BJ (cell line): ENCODE measurements around the gene SYNPO2. TPM values are rescaled to one million over a fixed set of nuclear protein-coding genes. Genes with fewer than 3 reads are reported as not detected.

ENCODE experiments used
- CTCF ChIA-PET: fragments of 350-600 bp; formaldehyde crosslinking; extraction: SDS; loops from one replicate; lab custom pipeline; 2021; ENCODE audit warnings: antibody characterized with exemption, inconsistent platforms; lab: Yijun Ruan, JAX
- POLR2A ChIA-PET: fragments of 300-600 bp; sonication (Branson Sonifier 250); formaldehyde crosslinking; extraction: SDS; loops from one replicate; lab custom pipeline; 2021; ENCODE audit warnings: antibody characterized with exemption; lab: Charles Lee
- DNase-seq: peaks from one replicate; pipeline ENCODE4 v3.0.0-alpha.2; 2011; ENCODE audit warnings: low read depth
- H3K27me3 ChIP-seq: 2 replicates; pipeline ENCODE4 v1.6.0; 2011; ENCODE audit warnings: low read length; ENCODE audit not compliant: control insufficient read depth, insufficient read depth
- H3K36me3 ChIP-seq: 2 replicates; pipeline ENCODE4 v1.5.1; 2011; ENCODE audit warnings: low read length; ENCODE audit not compliant: control insufficient read depth, insufficient read depth
- H3K4me3 ChIP-seq: 2 replicates; pipeline ENCODE4 v1.5.1; 2011; ENCODE audit warnings: low read depth, mild to moderate bottlenecking, control low read depth, low read length
- CTCF ChIP-seq: IDR thresholded peaks from 2 replicates; pipeline ENCODE4 v1.5.1; 2011; ENCODE audit warnings: low read depth, mild to moderate bottlenecking, control low read depth, inconsistent platforms, low read length, moderate library complexity; ENCODE audit not compliant: insufficient read depth
- polyA plus RNA-seq: library from polyadenylated mRNA; depleted of rRNA; stranded (reverse); fragments of >200 nt; gene quantifications from 2 replicates; pipeline ENCODE4 v1.2.3, GENCODE V29; 2011

The SYNPO2 gene
- polyA plus RNA-seq, 1 experiment = 39.9 TPM

GRCh38 chr4:118927974-118928373 is 39.3 kb downstream of the SYNPO2 start:
- POLR2A ChIA-PET = interaction anchor here (0.6 kb wide), 1 partner anchor 8 kb away, joined by 6 read pairs; no protein-coding TSS in a partner anchor

GRCh38 chr4:118930255-118930654 is 41.6 kb downstream of the SYNPO2 start:
- ChIA-PET POLR2A (no interaction called here), CTCF (no interaction called here)
- no peak for DNase-seq
- H3K36me3 ChIP-seq = no peaks in the 10 kb centered on the region
- H3K27me3 ChIP-seq = no peaks in the 10 kb centered on the region
- no peak overlapping the region for H3K4me3 ChIP-seq
- no peak for TF ChIP-seq CTCF

More at GRCh38 chr4:118927974-118928373, 39.3 kb downstream of the SYNPO2 start:
- no peaks in the 10 kb centered on the region for H3K36me3 ChIP-seq
- TF ChIP-seq CTCF = no peak
- H3K4me3 ChIP-seq = no peak overlapping the region
- no peak for DNase-seq
- CTCF ChIA-PET = interaction anchor here (0.7 to 1.3 kb wide), 2 partner anchors 8 to 13 kb away, joined by 3 to 5 read pairs; no protein-coding TSS in a partner anchor
- no peaks in the 10 kb centered on the region for H3K27me3 ChIP-seq

- Histone ChIP-seq H3K36me3 (no peaks in the 10 kb centered on the region), H3K4me3 (no peak overlapping the region), H3K27me3 (no peaks in the 10 kb centered on the region)
- POLR2A ChIA-PET = no interaction called here
- TF ChIP-seq CTCF = no peak
- CTCF ChIA-PET = interaction anchor here (0.9 to 1.1 kb wide), 2 partner anchors 12 to 20 kb away, joined by 3 read pairs; no protein-coding TSS in a partner anchor
- DNase-seq = no peak
Observed at GRCh38 chr4:118931786-118932185, 43.1 kb downstream of the SYNPO2 start.

GRCh38 chr4:118935819-118936218 is 47.2 kb downstream of the SYNPO2 start:
- Histone ChIP-seq H3K36me3 (no peaks in the 10 kb centered on the region), H3K27me3 (no peaks in the 10 kb centered on the region), H3K4me3 (no peak overlapping the region)
- no peak for TF ChIP-seq CTCF
- ChIA-PET POLR2A (no interaction called here), CTCF (no interaction called here)
- no peak for DNase-seq

GRCh38 chr4:118936406-118936805 is 47.8 kb downstream of the SYNPO2 start:
- CTCF ChIA-PET = no interaction called here
- Histone ChIP-seq H3K27me3 (no peaks in the 10 kb centered on the region), H3K36me3 (no peaks in the 10 kb centered on the region), H3K4me3 (no peak overlapping the region)
- no peak for DNase-seq
- no peak for TF ChIP-seq CTCF
- POLR2A ChIA-PET = no interaction called here
